Neural cell (in vitro differentiated cells): ENCODE measurements around the gene WDR7. TPM values are rescaled to one million over a fixed set of nuclear protein-coding genes. Genes with fewer than 3 reads are reported as not detected.

Source experiments
- H2AFZ ChIP-seq: fragments of 200-600, 300-800 bp; sonication (generic), shearing (Covaris generic); 2 replicates; pipeline ENCODE4 v1.6.0; 2014; ENCODE audit warnings: low read depth, mild to moderate bottlenecking, antibody characterized with exemption, low read length, moderate library complexity
- H3F3A ChIP-seq: fragments of 200-600 bp; shearing (Covaris generic); 2 replicates; pipeline ENCODE4 v1.6.1; 2016; ENCODE audit warnings: mild to moderate bottlenecking, moderate library complexity, mixed read lengths, antibody characterized with exemption, low read length; ENCODE audit not compliant: insufficient read depth, poor library complexity, severe bottlenecking
- H3K27ac ChIP-seq: fragments of 200-600, 300-800 bp; sonication (generic), shearing (Covaris generic); 2 replicates; pipeline ENCODE4 v1.5.1; 2014; ENCODE audit warnings: mild to moderate bottlenecking, low read length, moderate library complexity
- H3K27me3 ChIP-seq: fragments of 300-800, 200-600 bp; sonication (generic), shearing (Covaris generic); 2 replicates; pipeline ENCODE4 v1.6.0; 2014; ENCODE audit warnings: mild to moderate bottlenecking, low read depth, low read length, moderate library complexity; ENCODE audit not compliant: insufficient read depth
- H3K36me3 ChIP-seq: fragments of 300-800, 200-600 bp; sonication (generic), shearing (Covaris generic); 2 replicates; pipeline ENCODE4 v1.5.1; 2014; ENCODE audit warnings: mild to moderate bottlenecking, antibody characterized with exemption, low read length, moderate library complexity; ENCODE audit not compliant: insufficient read depth
- H3K4me2 ChIP-seq: fragments of 300-800, 200-600 bp; sonication (generic), shearing (Covaris generic); 2 replicates; pipeline ENCODE4 v1.6.0; 2014; ENCODE audit warnings: mild to moderate bottlenecking, low read length
- H3K4me3 ChIP-seq: fragments of 300-800, 200-600 bp; sonication (generic), shearing (Covaris generic); 2 replicates; pipeline ENCODE4 v1.5.1; 2014; ENCODE audit warnings: mild to moderate bottlenecking, low read length, moderate library complexity
- H3K79me2 ChIP-seq: fragments of 200-600 bp; shearing (Covaris generic); replicated peaks from 2 replicates; pipeline ENCODE4 v1.6.0; 2014; ENCODE audit warnings: mild to moderate bottlenecking, low read length, moderate library complexity; ENCODE audit not compliant: insufficient read depth
- H3K9ac ChIP-seq: fragments of 300-800, 200-600 bp; sonication (generic), shearing (Covaris generic); 2 replicates; pipeline ENCODE4 v1.6.1; 2016; ENCODE audit warnings: mild to moderate bottlenecking, low read length, mixed read lengths
- H3K9me2 ChIP-seq: fragments of 200-600 bp; shearing (Covaris generic); 2 replicates; pipeline ENCODE4 v1.6.1; 2016; ENCODE audit warnings: mild to moderate bottlenecking, low read length, mixed read lengths; ENCODE audit not compliant: insufficient read depth
- H3K9me3 ChIP-seq: fragments of 200-600, 300-800 bp; sonication (generic), shearing (Covaris generic); 2 replicates; pipeline ENCODE4 v1.6.1; 2016; ENCODE audit warnings: mild to moderate bottlenecking, mixed run types, low read length, moderate library complexity, mixed read lengths
- H4K20me1 ChIP-seq: fragments of 200-600 bp; shearing (Covaris generic); 2 replicates; pipeline ENCODE4 v1.6.1; 2016; ENCODE audit warnings: mild to moderate bottlenecking, mixed run types; ENCODE audit not compliant: insufficient read depth
- CTCF ChIP-seq: fragments of 450-650 bp; IDR thresholded peaks from 2 replicates; pipeline ENCODE4 v1.5.1; 2014; ENCODE audit warnings: antibody characterized with exemption, mild to moderate bottlenecking, moderate library complexity; ENCODE audit not compliant: poor library complexity, severe bottlenecking
- EP300 ChIP-seq: fragments of 450-650 bp; conservative IDR thresholded peaks from 2 replicates; pipeline ENCODE4 v1.6.1; 2014; ENCODE audit warnings: antibody characterized with exemption, mild to moderate bottlenecking, moderate library complexity; ENCODE audit not compliant: poor library complexity, severe bottlenecking
- EZH2 ChIP-seq: fragments of 200-600, 300-800 bp; shearing (Covaris generic), sonication (generic); IDR thresholded peaks from 2 replicates; pipeline ENCODE4 v1.6.1; 2014; ENCODE audit warnings: antibody characterized with exemption, low read length, borderline replicate concordance, mild to moderate bottlenecking; ENCODE audit not compliant: insufficient read depth, poor library complexity, severe bottlenecking
- MXI1 ChIP-seq: fragments of 450-650 bp; conservative IDR thresholded peaks from 2 replicates; pipeline ENCODE4 v1.6.1; 2014; ENCODE audit warnings: antibody characterized with exemption, mild to moderate bottlenecking; ENCODE audit not compliant: poor library complexity, severe bottlenecking
- POLR2AphosphoS5 ChIP-seq: IDR thresholded peaks from 2 replicates; pipeline ENCODE4 v1.6.1; 2012
- RAD21 ChIP-seq: fragments of 450-650 bp; conservative IDR thresholded peaks from 2 replicates; pipeline ENCODE4 v1.6.1; 2014; ENCODE audit warnings: antibody characterized with exemption, mild to moderate bottlenecking, moderate library complexity
- SMC3 ChIP-seq: fragments of 450-650 bp; conservative IDR thresholded peaks from 2 replicates; pipeline ENCODE4 v1.6.1; 2014; ENCODE audit warnings: antibody characterized with exemption, mild to moderate bottlenecking, moderate library complexity; ENCODE audit not compliant: poor library complexity
- TAF1 ChIP-seq: IDR thresholded peaks from 2 replicates; pipeline ENCODE4 v1.6.1; 2012; ENCODE audit warnings: low read depth
- polyA plus RNA-seq: library from polyadenylated mRNA; depleted of rRNA; stranded (reverse); fragments of >200 nt; gene quantifications from 2 replicates; pipeline ENCODE4 v1.2.3, GENCODE V29; 2014
- TF ChIP-seq, protein P1 (sequence below): IDR thresholded peaks from 2 replicates; pipeline ENCODE4 v1.6.1; 2012; ENCODE audit warnings: borderline replicate concordance

Gene WDR7
- polyA plus RNA-seq, 1 donor from 2014 or later: 15.1 TPM

DNA sequence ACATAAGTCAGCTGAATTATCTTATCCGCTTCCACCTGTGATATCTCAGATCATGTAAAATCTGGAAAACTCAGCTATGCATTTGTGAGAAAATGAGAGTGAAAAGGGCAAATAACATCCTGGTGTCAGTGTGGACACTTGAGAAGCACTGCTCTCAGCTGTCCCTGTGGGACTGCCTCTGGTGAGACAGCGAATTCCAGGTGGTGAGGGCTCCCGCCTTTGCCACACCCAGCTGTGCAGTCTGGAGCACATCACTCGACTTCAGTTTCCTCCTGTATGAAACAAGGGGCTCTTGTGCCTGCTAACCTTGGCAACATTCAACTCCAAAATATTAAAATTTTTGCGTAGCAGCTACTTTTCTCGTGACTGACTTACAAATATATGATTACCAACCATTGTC lies 300.9 kb downstream of the WDR7 start:
- no peak overlapping the region for H2AFZ ChIP-seq
- no peaks in the 10 kb centered on the region for H4K20me1 ChIP-seq
- no peaks in the 10 kb centered on the region for H3K9me2 ChIP-seq
- H3K4me3 ChIP-seq: no peak overlapping the region
- H3F3A ChIP-seq: no peaks in the 10 kb centered on the region
- H3K36me3 ChIP-seq: no peaks in the 10 kb centered on the region
- no peak overlapping the region for H3K4me2 ChIP-seq
- H3K9me3 ChIP-seq: no peaks in the 10 kb centered on the region
- no peak for TF ChIP-seq CTCF
- no peak for TF ChIP-seq MXI1
- TF ChIP-seq POLR2AphosphoS5: no peak
- no peak for TF ChIP-seq SMC3
- no peak for TF ChIP-seq RAD21
- TF ChIP-seq TAF1: no peak
- no peak for TF ChIP-seq EP300
- no peak for TF ChIP-seq EZH2
- TF ChIP-seq, protein P1, sequence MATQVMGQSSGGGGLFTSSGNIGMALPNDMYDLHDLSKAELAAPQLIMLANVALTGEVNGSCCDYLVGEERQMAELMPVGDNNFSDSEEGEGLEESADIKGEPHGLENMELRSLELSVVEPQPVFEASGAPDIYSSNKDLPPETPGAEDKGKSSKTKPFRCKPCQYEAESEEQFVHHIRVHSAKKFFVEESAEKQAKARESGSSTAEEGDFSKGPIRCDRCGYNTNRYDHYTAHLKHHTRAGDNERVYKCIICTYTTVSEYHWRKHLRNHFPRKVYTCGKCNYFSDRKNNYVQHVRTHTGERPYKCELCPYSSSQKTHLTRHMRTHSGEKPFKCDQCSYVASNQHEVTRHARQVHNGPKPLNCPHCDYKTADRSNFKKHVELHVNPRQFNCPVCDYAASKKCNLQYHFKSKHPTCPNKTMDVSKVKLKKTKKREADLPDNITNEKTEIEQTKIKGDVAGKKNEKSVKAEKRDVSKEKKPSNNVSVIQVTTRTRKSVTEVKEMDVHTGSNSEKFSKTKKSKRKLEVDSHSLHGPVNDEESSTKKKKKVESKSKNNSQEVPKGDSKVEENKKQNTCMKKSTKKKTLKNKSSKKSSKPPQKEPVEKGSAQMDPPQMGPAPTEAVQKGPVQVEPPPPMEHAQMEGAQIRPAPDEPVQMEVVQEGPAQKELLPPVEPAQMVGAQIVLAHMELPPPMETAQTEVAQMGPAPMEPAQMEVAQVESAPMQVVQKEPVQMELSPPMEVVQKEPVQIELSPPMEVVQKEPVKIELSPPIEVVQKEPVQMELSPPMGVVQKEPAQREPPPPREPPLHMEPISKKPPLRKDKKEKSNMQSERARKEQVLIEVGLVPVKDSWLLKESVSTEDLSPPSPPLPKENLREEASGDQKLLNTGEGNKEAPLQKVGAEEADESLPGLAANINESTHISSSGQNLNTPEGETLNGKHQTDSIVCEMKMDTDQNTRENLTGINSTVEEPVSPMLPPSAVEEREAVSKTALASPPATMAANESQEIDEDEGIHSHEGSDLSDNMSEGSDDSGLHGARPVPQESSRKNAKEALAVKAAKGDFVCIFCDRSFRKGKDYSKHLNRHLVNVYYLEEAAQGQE: no peak
- H3K27me3 ChIP-seq: no peaks in the 10 kb centered on the region
- H3K79me2 ChIP-seq: no peaks in the 10 kb centered on the region
- H3K27ac ChIP-seq: no peak overlapping the region
- no peak overlapping the region for H3K9ac ChIP-seq

DNA sequence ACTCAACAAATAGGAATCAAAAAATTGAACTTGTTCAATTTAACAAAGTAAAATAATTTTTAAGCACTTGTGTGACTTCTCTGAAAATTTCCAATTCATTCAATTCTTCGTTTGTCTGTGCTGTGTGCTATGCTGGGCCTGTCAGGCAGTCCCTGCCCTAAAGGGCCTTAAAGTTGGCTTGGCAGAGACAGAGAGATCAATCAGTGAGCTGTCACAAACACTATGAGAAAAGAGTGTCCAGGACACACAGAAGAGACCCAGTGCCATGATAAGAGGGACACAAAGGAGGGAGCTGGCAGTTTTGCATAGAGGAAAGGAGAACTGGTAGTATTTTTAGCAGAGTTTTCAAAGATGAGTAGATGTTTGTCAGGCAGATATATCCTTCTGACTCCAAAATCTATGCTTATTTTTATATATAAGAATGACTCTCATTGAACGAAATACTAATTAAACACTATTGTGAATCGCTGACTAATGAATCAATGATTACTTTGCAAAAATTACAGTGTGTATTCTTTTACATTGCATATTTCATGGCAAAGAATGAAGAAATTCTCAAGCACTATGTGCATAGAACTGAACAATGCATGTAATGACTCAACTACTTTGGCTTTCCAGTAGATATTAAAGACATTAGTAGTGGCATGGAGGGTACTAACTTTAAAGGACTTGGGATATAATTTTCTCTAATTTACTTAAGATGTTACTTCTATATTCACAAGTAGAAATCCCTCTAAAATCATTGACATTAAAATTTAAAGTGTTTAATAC lies 302.5 kb downstream of the WDR7 start:
- Histone ChIP-seq H3K27ac (no peak overlapping the region), H3K4me2 (no peak overlapping the region), H3K36me3 (no peaks in the 10 kb centered on the region), H4K20me1 (no peaks in the 10 kb centered on the region), H3K79me2 (no peaks in the 10 kb centered on the region), H3K9ac (no peak overlapping the region), H3K27me3 (no peaks in the 10 kb centered on the region), H3K9me3 (no peaks in the 10 kb centered on the region), H2AFZ (no peak overlapping the region), H3K4me3 (no peak overlapping the region), H3F3A (no peaks in the 10 kb centered on the region), H3K9me2 (no peaks in the 10 kb centered on the region)
- TF ChIP-seq SMC3 (no peak), TAF1 (no peak), POLR2AphosphoS5 (no peak), EP300 (no peak), EZH2 (no peak), RAD21 (no peak), CTCF (no peak)
- TF ChIP-seq, protein P1: no peak
